ENCODE measurements around the gene DISP3.

DISP3 gene

DNA sequence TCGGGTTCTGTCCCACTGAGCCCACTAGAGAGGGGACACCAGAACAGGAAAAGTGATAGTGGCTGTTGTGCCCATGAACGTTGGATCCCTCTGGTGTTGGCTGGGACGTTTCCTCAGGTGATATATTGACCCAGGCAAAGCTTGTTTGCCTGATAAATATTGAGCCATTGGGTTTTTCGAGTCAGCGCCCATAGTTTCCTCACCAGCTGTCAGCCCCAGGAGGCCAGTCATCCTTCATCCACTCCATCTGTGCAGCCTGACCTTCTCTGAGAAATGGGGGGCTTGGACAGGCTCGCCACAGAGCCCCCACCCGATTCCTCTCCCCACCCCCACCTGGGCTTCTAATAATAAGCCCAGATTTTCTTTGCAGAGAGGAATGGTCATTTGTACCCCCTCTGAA, 13.3 kb downstream of the DISP3 start:
- H3K4me1 ChIP-seq: no peaks in the 10 kb centered on the region
- H3K36me3 ChIP-seq (ENCODE audit: control insufficient read depth, insufficient read depth, low read length): no peaks in the 10 kb centered on the region
- H3K9ac ChIP-seq: no peak overlapping the region
- no peak for TF ChIP-seq CTCF (IDR thresholded peaks at IDR 0.05)
- H3K9me3 ChIP-seq (ENCODE audit: control insufficient read depth, low read length): no peaks in the 10 kb centered on the region
- no peak overlapping the region for H3K27ac ChIP-seq
- no peaks in the 10 kb centered on the region for H3K79me2 ChIP-seq
- no peak overlapping the region for H2AFZ ChIP-seq
- no peak overlapping the region for H3K4me3 ChIP-seq (ENCODE audit: low read depth, low read length)
- no peaks in the 10 kb centered on the region for H3K27me3 ChIP-seq (ENCODE audit: control insufficient read depth, insufficient read depth, low read length)
- H3K4me2 ChIP-seq (ENCODE audit: low read length): no peak overlapping the region

- Histone ChIP-seq H3K4me1 (no peaks in the 10 kb centered on the region), H3K27me3 (ENCODE audit: control insufficient read depth, insufficient read depth, low read length) (no peaks in the 10 kb centered on the region), H3K9me3 (ENCODE audit: control insufficient read depth, low read length) (no peaks in the 10 kb centered on the region), H3K79me2 (no peaks in the 10 kb centered on the region), H2AFZ (no peak overlapping the region), H3K4me3 (ENCODE audit: low read depth, low read length) (no peak overlapping the region), H3K36me3 (ENCODE audit: control insufficient read depth, insufficient read depth, low read length) (no peaks in the 10 kb centered on the region), H3K27ac (no peak overlapping the region), H3K9ac (no peak overlapping the region), H3K4me2 (ENCODE audit: low read length) (no peak overlapping the region)
- TF ChIP-seq CTCF (IDR thresholded peaks at IDR 0.05): no peak
These were observed 15.2 kb downstream of the DISP3 start for GRCh38 chr1:11493972-11494655.

GRCh38 chr1:11494771-11495170, 15.8 kb downstream of the DISP3 start:
- Histone ChIP-seq H3K4me1 (no peaks in the 10 kb centered on the region), H2AFZ (no peak overlapping the region), H3K36me3 (ENCODE audit: control insufficient read depth, insufficient read depth, low read length) (no peaks in the 10 kb centered on the region), H3K79me2 (no peaks in the 10 kb centered on the region), H3K27me3 (ENCODE audit: control insufficient read depth, insufficient read depth, low read length) (no peaks in the 10 kb centered on the region), H3K9ac (no peak overlapping the region), H3K4me3 (ENCODE audit: low read depth, low read length) (no peak overlapping the region), H3K9me3 (ENCODE audit: control insufficient read depth, low read length) (no peaks in the 10 kb centered on the region), H3K27ac (no peak overlapping the region), H3K4me2 (ENCODE audit: low read length) (no peak overlapping the region)
- no peak for TF ChIP-seq CTCF (IDR thresholded peaks at IDR 0.05)

GRCh38 chr1:11495579-11495978, 16.6 kb downstream of the DISP3 start:
- no peaks in the 10 kb centered on the region for H3K36me3 ChIP-seq (ENCODE audit: control insufficient read depth, insufficient read depth, low read length)
- H3K9me3 ChIP-seq (ENCODE audit: control insufficient read depth, low read length): no peaks in the 10 kb centered on the region
- no peak overlapping the region for H2AFZ ChIP-seq
- no peak overlapping the region for H3K4me2 ChIP-seq (ENCODE audit: low read length)
- no peak overlapping the region for H3K27ac ChIP-seq
- no peaks in the 10 kb centered on the region for H3K4me1 ChIP-seq
- H3K27me3 ChIP-seq (ENCODE audit: control insufficient read depth, insufficient read depth, low read length): no peaks in the 10 kb centered on the region
- no peak overlapping the region for H3K4me3 ChIP-seq (ENCODE audit: low read depth, low read length)
- no peaks in the 10 kb centered on the region for H3K79me2 ChIP-seq
- H3K9ac ChIP-seq: no peak overlapping the region
- no peak for TF ChIP-seq CTCF (IDR thresholded peaks at IDR 0.05)

DNA sequence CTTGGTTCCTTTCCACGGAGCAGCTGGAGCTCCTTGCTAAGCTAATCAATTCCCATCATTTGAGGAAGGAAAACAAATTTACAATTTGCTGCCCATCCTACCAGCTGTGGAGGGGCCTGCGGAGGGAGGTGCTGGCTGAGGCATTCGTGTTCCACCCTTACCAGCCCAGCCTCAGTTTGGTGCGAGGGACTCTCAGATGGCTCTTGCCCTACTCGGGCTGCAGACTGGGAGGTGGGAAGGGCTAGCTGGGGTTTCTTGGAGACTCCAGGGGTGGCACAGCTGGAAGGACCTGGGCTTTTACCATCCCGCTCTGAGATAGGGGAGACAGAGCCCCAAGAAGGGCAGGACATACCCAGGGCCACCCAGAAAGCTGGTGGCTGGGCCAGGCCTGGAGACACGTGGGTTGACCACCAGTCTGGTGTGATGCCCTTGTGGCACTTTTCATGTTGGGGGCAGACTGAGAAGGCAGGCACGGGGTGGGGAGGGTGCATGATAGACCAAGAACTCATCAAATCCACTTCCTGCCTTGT, 17.7 kb downstream of the DISP3 start:
- Histone ChIP-seq H2AFZ (no peak overlapping the region), H3K79me2 (no peaks in the 10 kb centered on the region), H3K9me3 (ENCODE audit: control insufficient read depth, low read length) (no peaks in the 10 kb centered on the region), H3K27ac (no peak overlapping the region), H3K4me3 (ENCODE audit: low read depth, low read length) (no peak overlapping the region), H3K4me2 (ENCODE audit: low read length) (no peak overlapping the region), H3K4me1 (no peaks in the 10 kb centered on the region), H3K36me3 (ENCODE audit: control insufficient read depth, insufficient read depth, low read length) (no peaks in the 10 kb centered on the region), H3K27me3 (ENCODE audit: control insufficient read depth, insufficient read depth, low read length) (no peaks in the 10 kb centered on the region), H3K9ac (no peak overlapping the region)
- no peak for TF ChIP-seq CTCF (IDR thresholded peaks at IDR 0.05)

Measured in parathyroid adenoma (tissue), 2 donors.